Uterus (tissue), 4 donors: ENCODE measurements around the gene ADARB1. TPM values are rescaled to one million over a fixed set of nuclear protein-coding genes. Genes with fewer than 3 reads are reported as not detected.

Experiments
- DNase-seq, 2 donors: peaks; one replicate each; pipeline ENCODE4 v3.0.0-alpha.2; 2019 to 2020
- H3K27ac ChIP-seq, 2 donors: fragments of 200-600 bp; sonication (generic); 1 replicate in 1 of 2; 2 replicates in 1 of 2; pipeline ENCODE4 v1.5.1; 2016 to 2018
- H3K27me3 ChIP-seq, 2 donors: fragments of 200-600 bp; sonication (generic); one replicate each; pipeline ENCODE4 v1.5.1; 2018 to 2019; ENCODE audit warnings: control low read depth in 1 of 2
- H3K36me3 ChIP-seq, 2 donors: fragments of 200-600 bp; sonication (generic); one replicate each; pipeline ENCODE4 v1.5.1; 2019; ENCODE audit warnings: control low read depth in 1 of 2
- H3K4me1 ChIP-seq, 2 donors: fragments of 200-600 bp; sonication (generic); one replicate each; pipeline ENCODE4 v1.5.1; 2018 to 2019; ENCODE audit warnings: control low read depth in 1 of 2
- H3K4me3 ChIP-seq, 2 donors: fragments of 200-600 bp; sonication (generic); 1 replicate in 1 of 2; 2 replicates in 1 of 2; pipeline ENCODE4 v1.5.1; 2018 to 2019; ENCODE audit warnings: mild to moderate bottlenecking in 1 of 2
- H3K9me3 ChIP-seq, 2 donors: fragments of 200-600 bp; sonication (generic); one replicate each; pipeline ENCODE4 v1.5.1; 2019; ENCODE audit warnings: control low read depth in 1 of 2
- CTCF ChIP-seq, 4 experiments: fragments of 200-600 bp in 2 of 4; fragments of 450-650 bp in 2 of 4; sonication (generic) in 2 of 4; IDR thresholded peaks; one replicate each; pipeline ENCODE4 v1.5.1; 2016 to 2019; ENCODE audit warnings: antibody characterized with exemption in 4 of 4, mild to moderate bottlenecking in 2 of 4, moderate library complexity in 1 of 4
- POLR2A ChIP-seq, 2 donors: fragments of 450-650 bp; IDR thresholded peaks; one replicate each; pipeline ENCODE4 v1.6.1; 2016; ENCODE audit warnings: antibody characterized with exemption in 2 of 2, mild to moderate bottlenecking in 1 of 2, moderate library complexity in 1 of 2
- intact Hi-C: fragments of 100-400 bp; cut with DNase I; formaldehyde crosslinking; loops from one replicate; pipeline ENCODE4 v1.15.1; 2023; ENCODE audit warnings: low total_unique reads
- total RNA-seq, 4 donors: library from RNA; depleted of rRNA in 3 of 4; stranded (reverse); fragments of >200 nt in 3 of 4; gene quantifications; one replicate each; pipeline versions ENCODE4 v1.1.0 to v1.2.4, GENCODE V29; 2014 to 2023
- donor health status: DM: yes; HTN: yes; CAD: no.

ADARB1 gene
- total RNA-seq, 4 donors from 2014 or later, result 21.8 to 69.6 (median 43.3) TPM

GRCh38 chr21:45243603-45244002, 169.2 kb downstream of the ADARB1 start:
- Histone ChIP-seq H3K4me1 (no peaks in the 10 kb centered on the region), H3K27ac (no peak overlapping the region), H3K36me3 (no peaks in the 10 kb centered on the region), H3K27me3 (no peaks in the 10 kb centered on the region), H3K4me3 (no peak overlapping the region), H3K9me3 (peaks cover 0 to 10% of the 10 kb centered on the region in 2 donors)
- TF ChIP-seq POLR2A (IDR thresholded peaks at IDR 0.05) (no peak), CTCF (IDR thresholded peaks at IDR 0.05) (no peak)
- intact Hi-C loops, result no loop called here
- DNase-seq, result no peak

- Histone ChIP-seq H3K27ac (no peak overlapping the region), H3K9me3 (peaks cover 0 to 10% of the 10 kb centered on the region in 2 donors), H3K4me1 (no peaks in the 10 kb centered on the region), H3K4me3 (no peak overlapping the region), H3K27me3 (no peaks in the 10 kb centered on the region), H3K36me3 (no peaks in the 10 kb centered on the region)
- TF ChIP-seq POLR2A (IDR thresholded peaks at IDR 0.05), result no peak
- no peak for TF ChIP-seq CTCF (IDR thresholded peaks at IDR 0.05)
- DNase-seq, result no peak
- intact Hi-C loops, result no loop called here
Observed at GRCh38 chr21:45244799-45245340, 170.5 kb downstream of the ADARB1 start.

DNA sequence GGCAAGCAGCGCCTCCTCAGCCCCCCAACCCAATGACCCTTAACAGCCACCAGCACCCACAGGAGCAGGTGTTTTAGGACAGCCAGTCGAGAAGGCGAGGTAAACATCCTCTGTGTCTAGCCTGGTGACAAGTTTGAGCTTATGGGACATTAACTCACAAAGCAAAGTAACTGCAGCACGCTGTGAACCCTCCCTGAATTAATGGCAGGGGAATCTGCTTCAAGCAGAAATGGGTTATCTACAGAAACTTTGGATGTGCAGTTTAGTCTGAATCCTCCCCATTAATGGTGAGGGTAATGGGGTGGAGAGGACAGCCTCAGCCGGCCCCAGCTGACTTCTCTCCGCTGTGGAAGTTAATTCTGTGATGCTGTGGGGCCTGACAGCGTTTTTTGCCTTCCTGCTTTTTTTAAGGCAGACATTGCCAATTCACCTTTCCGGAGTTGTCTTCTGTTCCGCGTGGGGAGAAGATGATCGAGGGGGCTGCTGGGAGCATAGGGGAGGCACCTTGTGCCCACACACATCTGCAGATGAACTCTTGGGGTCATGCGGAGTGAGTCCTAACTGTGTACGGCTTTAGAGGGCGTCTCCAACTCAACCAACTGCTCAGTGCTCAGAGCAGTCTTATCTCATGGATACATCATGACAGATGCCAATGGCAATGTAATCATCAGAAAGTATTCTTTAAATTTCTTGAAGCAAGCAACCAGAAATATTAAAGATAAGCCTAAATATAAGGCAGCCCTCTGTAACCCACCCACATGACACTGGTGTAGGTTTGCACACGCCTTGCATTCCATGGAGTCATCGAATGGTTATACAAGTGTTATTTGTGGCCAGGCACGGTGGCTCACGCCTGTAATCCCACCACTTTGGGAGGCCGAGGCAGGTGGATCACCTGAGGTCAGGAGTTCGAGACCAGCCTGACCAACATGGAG, 172.3 kb downstream of the ADARB1 start:
- intact Hi-C loops, result no loop called here
- no peak for DNase-seq
- TF ChIP-seq POLR2A (IDR thresholded peaks at IDR 0.05) (no peak), CTCF (IDR thresholded peaks at IDR 0.05) (no peak)
- Histone ChIP-seq H3K36me3 (no peaks in the 10 kb centered on the region), H3K27ac (no peak overlapping the region), H3K4me3 (no peak overlapping the region), H3K4me1 (no peaks in the 10 kb centered on the region), H3K27me3 (no peaks in the 10 kb centered on the region), H3K9me3 (peaks cover 0 to 10% of the 10 kb centered on the region in 2 donors)

- H3K36me3 ChIP-seq, result no peaks in the 10 kb centered on the region
- no peaks in the 10 kb centered on the region for H3K4me1 ChIP-seq
- no peaks in the 10 kb centered on the region for H3K27me3 ChIP-seq
- peaks cover 0 to 4% of the 10 kb centered on the region in 2 donors for H3K9me3 ChIP-seq
- no peak for DNase-seq
- intact Hi-C loops, result no loop called here
- peak overlapping the region; percentile 4 to 10 for H3K4me3 ChIP-seq
- TF ChIP-seq POLR2A (IDR thresholded peaks at IDR 0.05) (no peak), CTCF (IDR thresholded peaks at IDR 0.05) (no peak)
- H3K27ac ChIP-seq, result no peak overlapping the region
Observed at GRCh38 chr21:45248301-45248892, 174.0 kb downstream of the ADARB1 start.
